HEK293T (cell line): ENCODE results near the gene KRTAP10-8.

Experiments
- CTCF ChIA-PET: fragments of 350-600 bp; formaldehyde crosslinking; extraction: SDS; loops from one replicate; lab custom pipeline; 2021; ENCODE audit warnings: antibody characterized with exemption, inconsistent platforms; lab: Yijun Ruan, JAX
- POLR2A ChIA-PET: fragments of 350-600 bp; formaldehyde crosslinking; extraction: SDS; loops from one replicate; lab custom pipeline; 2020; ENCODE audit warnings: antibody characterized with exemption, inconsistent platforms; lab: Yijun Ruan, JAX
- DNase-seq: peaks from one replicate; pipeline ENCODE4 v3.0.0; 2012; ENCODE audit warnings: mixed read lengths; ENCODE audit errors: extremely low spot score
- ARNT ChIP-seq: fragments of 450-650 bp; IDR thresholded peaks from 2 replicates; pipeline ENCODE4 v1.6.1; 2017; ENCODE audit warnings: mild to moderate bottlenecking
- BHLHE40 ChIP-seq: fragments of 450-650 bp; IDR thresholded peaks from 2 replicates; pipeline ENCODE4 v1.6.1; 2016; ENCODE audit warnings: mild to moderate bottlenecking, moderate library complexity, borderline replicate concordance
- CTBP1 ChIP-seq: fragments of 450-650 bp; IDR thresholded peaks from 2 replicates; pipeline ENCODE4 v1.6.1; 2016; ENCODE audit warnings: borderline replicate concordance
- ELF4 ChIP-seq: fragments of 450-650 bp; IDR thresholded peaks from 2 replicates; pipeline ENCODE4 v1.6.1; 2017; ENCODE audit warnings: antibody characterized with exemption
- FOXA1 ChIP-seq: fragments of 450-650 bp; IDR thresholded peaks from 2 replicates; pipeline ENCODE4 v1.6.1; 2016; ENCODE audit warnings: mild to moderate bottlenecking
- FOXK2 ChIP-seq: fragments of 450-650 bp; IDR thresholded peaks from 2 replicates; pipeline ENCODE4 v1.6.1; 2016; ENCODE audit warnings: mild to moderate bottlenecking
- FOXM1 ChIP-seq: fragments of 450-650 bp; IDR thresholded peaks from 2 replicates; pipeline ENCODE4 v1.6.1; 2017; ENCODE audit warnings: mild to moderate bottlenecking, borderline replicate concordance
- HDGF ChIP-seq: fragments of 450-650 bp; IDR thresholded peaks from 2 replicates; pipeline ENCODE4 v1.6.1; 2017; ENCODE audit warnings: antibody characterized with exemption, borderline replicate concordance
- L3MBTL2 ChIP-seq: fragments of 450-650 bp; conservative IDR thresholded peaks from 2 replicates; pipeline ENCODE4 v1.6.1; 2016; ENCODE audit warnings: mild to moderate bottlenecking
- LEF1 ChIP-seq: fragments of 450-650 bp; IDR thresholded peaks from 2 replicates; pipeline ENCODE4 v1.6.1; 2017; ENCODE audit warnings: mild to moderate bottlenecking, borderline replicate concordance
- NFRKB ChIP-seq: fragments of 450-650 bp; IDR thresholded peaks from 2 replicates; pipeline ENCODE4 v1.6.1; 2016; ENCODE audit warnings: mild to moderate bottlenecking, moderate library complexity
- PKNOX1 ChIP-seq: fragments of 450-650 bp; IDR thresholded peaks from 2 replicates; pipeline ENCODE4 v1.6.1; 2016
- SP1 ChIP-seq: fragments of 450-650 bp; IDR thresholded peaks from 2 replicates; pipeline ENCODE4 v1.6.1; 2017
- SUZ12 ChIP-seq: fragments of 450-650 bp; IDR thresholded peaks from 2 replicates; pipeline ENCODE4 v1.6.1; 2016; ENCODE audit warnings: mild to moderate bottlenecking
- TARDBP ChIP-seq: fragments of 450-650 bp; IDR thresholded peaks from 2 replicates; pipeline ENCODE4 v1.6.1; 2016
- ZNF384 ChIP-seq: fragments of 450-650 bp; IDR thresholded peaks from 2 replicates; pipeline ENCODE4 v1.6.1; 2016

KRTAP10-8 gene

GRCh38 chr21:44612029-44612486 is at the start of gene KRTAP10-8:
Gene KRTAP10-8 (plus strand): TSS chr21:44612079. CDS start chr21:44612101, 22 bp downstream.
- POLR2A ChIA-PET = no interaction called here
- TF ChIP-seq TARDBP (no peak), ARNT (no peak), ZNF384 (no peak), L3MBTL2 (no peak), FOXM1 (no peak), CTBP1 (no peak), HDGF (no peak), FOXK2 (no peak), SP1 (no peak), NFRKB (no peak), BHLHE40 (no peak), FOXA1 (no peak), ELF4 (no peak), SUZ12 (no peak), PKNOX1 (no peak), LEF1 (no peak)
- DNase-seq = no peak
- CTCF ChIA-PET = no interaction called here

- no peak for TF ChIP-seq FOXK2
- TF ChIP-seq ARNT = no peak
- no peak for TF ChIP-seq NFRKB
- no peak for TF ChIP-seq PKNOX1
- no peak for TF ChIP-seq FOXA1
- no peak for TF ChIP-seq LEF1
- TF ChIP-seq CTBP1 = no peak
- no peak for TF ChIP-seq TARDBP
- TF ChIP-seq ELF4 = no peak
- TF ChIP-seq BHLHE40 = no peak
- TF ChIP-seq ZNF384 = no peak
- ChIA-PET CTCF (no interaction called here), POLR2A (no interaction called here)
- DNase-seq = no peak
These were observed 47.8 kb upstream of the KRTAP10-8 start for GRCh38 chr21:44564099-44564498.

- CTCF ChIA-PET = no interaction called here
- TF ChIP-seq NFRKB = no peak
- no peak for TF ChIP-seq ARNT
- no peak for TF ChIP-seq FOXA1
- TF ChIP-seq TARDBP = no peak
- no peak for TF ChIP-seq SP1
- TF ChIP-seq SUZ12 = no peak
- no peak for TF ChIP-seq FOXK2
- no peak for TF ChIP-seq ELF4
- no peak for TF ChIP-seq L3MBTL2
- TF ChIP-seq CTBP1 = no peak
- TF ChIP-seq FOXM1 = no peak
- no peak for TF ChIP-seq ZNF384
- TF ChIP-seq BHLHE40 = no peak
- TF ChIP-seq LEF1 = no peak
- TF ChIP-seq PKNOX1 = no peak
- no peak for TF ChIP-seq HDGF
- POLR2A ChIA-PET = no interaction called here
- no peak for DNase-seq
These were observed 46.8 kb upstream of the KRTAP10-8 start for GRCh38 chr21:44564886-44565598.

- TF ChIP-seq ELF4 (no peak), HDGF (no peak), ZNF384 (no peak), TARDBP (no peak), BHLHE40 (no peak), FOXM1 (no peak), FOXA1 (no peak), SUZ12 (no peak), PKNOX1 (no peak), FOXK2 (no peak), CTBP1 (no peak), SP1 (no peak), L3MBTL2 (no peak), NFRKB (no peak), ARNT (no peak)
- ChIA-PET POLR2A (no interaction called here), CTCF (no interaction called here)
- DNase-seq = no peak
These were observed 45.5 kb upstream of the KRTAP10-8 start for GRCh38 chr21:44566403-44566802.

- POLR2A ChIA-PET = no interaction called here
- DNase-seq = no peak
- CTCF ChIA-PET = no interaction called here
- no peak for TF ChIP-seq SUZ12
- no peak for TF ChIP-seq SP1
- TF ChIP-seq LEF1 = no peak
- no peak for TF ChIP-seq ARNT
- no peak for TF ChIP-seq FOXK2
- no peak for TF ChIP-seq FOXM1
- no peak for TF ChIP-seq BHLHE40
- TF ChIP-seq ZNF384 = no peak
- no peak for TF ChIP-seq PKNOX1
- no peak for TF ChIP-seq NFRKB
- no peak for TF ChIP-seq FOXA1
These were observed 44.3 kb upstream of the KRTAP10-8 start for GRCh38 chr21:44567481-44568171.
